Activated CD4-positive, alpha-beta T cell treated with anti-CD3 and anti-CD28 coated beads, Interleukin-2, Interleukin-4, amounts not matched to agents 100 ng/mL and 50 ng/mL, durations not matched to agents 16 hours and 8 hours (primary cell): ENCODE data around the gene COMP.
A peak's percentile ranks its signal among the peaks of the same experiment; 100 is the strongest.

Source experiments
- DNase-seq: peaks from one replicate; pipeline ENCODE4 v3.0.0-alpha.2; 2020; ENCODE audit warnings: low spot score

Gene COMP

DNA sequence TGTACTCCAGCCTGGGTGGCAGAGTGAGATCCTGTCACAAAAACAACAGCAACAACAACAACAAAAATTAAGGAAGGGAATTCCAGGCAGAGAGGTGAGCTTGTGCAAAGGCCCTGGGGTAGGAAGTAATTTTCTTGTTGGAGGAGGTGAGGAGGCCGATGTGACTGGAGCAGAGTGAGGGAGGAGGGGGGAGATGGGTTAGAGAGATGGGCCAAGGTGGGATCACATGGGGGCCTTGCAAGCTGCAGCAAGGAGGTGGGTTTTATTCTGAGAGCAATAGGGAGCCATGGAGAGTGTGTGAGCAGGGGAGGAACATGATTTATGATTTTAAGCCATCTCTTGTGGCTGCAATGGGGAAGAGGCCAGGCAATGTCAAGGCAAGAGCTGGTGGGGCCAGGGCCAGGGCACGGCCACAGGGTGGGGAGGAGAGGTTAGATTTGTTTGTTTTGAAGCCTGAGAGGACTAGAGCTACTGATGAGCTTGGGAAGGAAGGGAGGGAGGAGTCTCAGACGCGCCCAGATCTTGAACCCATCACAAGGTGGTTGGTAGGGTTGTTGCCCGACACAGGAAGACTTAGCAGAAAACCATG is 12.5 kb upstream of the COMP start:
- DNase-seq = no peak

DNA sequence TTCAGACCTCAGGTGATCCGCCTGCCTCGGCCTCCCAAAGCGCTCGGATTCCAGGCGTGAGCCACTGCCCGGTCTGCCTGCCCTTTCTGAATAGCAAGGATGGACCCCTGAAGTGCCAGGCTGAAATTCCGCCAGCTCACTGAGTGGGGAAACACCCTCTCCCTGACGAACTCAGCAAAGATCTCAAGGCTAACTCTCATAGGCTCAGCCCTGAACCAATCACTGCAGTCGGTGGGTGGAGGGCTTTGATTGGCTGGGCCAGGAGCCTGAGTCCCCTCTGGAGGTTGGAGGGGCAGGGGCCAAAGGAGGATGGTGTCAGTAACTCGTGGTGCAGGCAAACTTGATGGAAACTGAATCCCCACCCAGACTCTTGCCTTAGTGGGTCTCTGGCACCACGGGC is 11.2 kb upstream of the COMP start:
- DNase-seq = no peak

DNA sequence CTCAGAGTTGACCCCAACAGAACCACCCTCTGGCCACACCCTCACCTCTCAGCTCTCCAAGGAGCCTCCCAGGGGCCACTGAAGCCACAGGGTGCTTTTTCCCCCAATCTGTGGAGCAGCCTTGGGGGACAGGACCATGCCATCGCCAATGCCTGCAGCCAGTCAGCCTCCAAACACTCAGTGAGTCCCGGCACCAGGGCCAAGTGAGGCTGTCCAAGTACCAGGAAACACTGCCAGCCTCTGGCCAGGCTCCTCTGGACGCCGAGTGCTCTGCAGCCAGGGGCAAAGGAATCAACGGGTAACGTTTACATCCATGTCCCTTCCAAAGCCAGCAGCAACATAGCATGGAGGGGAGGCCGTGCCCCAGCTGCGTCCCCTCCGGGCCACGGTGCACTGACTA is 9.5 kb upstream of the COMP start:
- DNase-seq = no peak

DNA sequence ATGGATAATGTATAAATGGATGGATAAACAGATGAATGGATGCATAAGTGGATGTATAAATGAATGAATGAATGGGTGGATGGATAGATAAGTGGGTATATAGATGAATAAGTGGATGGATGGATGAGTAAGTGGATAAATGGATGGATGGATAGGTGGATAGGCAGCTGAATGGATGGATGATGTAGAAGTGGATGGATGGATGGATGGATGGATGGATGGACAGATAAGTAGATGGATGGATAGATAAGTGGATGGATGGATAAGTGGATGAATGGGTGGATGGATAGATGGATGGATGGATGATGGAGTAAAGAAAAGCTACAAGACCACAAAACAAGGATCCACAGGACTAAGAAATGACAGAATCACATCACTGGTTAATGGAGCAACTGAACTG is 9.0 kb upstream of the COMP start:
- no peak for DNase-seq

DNA sequence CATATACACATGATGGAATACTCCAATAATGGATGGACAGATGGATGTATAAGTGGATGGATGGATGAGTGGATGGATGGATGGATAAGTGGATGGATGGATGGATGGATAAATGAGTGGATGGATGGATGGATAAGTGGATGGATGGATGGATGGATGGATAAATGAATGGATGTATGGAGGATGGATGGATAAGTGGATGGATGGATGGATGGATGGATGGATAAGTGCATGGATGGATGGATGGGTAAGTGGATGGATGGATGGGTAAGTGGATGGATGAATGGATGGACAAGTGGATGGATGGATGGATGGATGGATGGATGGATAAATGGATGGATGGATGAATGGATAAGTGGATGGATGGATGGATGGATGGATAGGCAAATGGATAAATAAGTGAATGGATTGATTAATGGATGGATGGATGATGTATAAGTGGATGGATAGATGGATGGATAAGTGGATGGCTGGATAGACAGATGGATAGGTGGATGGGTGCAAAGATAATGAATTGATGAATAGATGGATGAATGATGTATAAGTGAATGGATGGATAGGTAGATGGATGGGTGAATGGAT is 8.4 kb upstream of the COMP start:
- DNase-seq = no peak

DNA sequence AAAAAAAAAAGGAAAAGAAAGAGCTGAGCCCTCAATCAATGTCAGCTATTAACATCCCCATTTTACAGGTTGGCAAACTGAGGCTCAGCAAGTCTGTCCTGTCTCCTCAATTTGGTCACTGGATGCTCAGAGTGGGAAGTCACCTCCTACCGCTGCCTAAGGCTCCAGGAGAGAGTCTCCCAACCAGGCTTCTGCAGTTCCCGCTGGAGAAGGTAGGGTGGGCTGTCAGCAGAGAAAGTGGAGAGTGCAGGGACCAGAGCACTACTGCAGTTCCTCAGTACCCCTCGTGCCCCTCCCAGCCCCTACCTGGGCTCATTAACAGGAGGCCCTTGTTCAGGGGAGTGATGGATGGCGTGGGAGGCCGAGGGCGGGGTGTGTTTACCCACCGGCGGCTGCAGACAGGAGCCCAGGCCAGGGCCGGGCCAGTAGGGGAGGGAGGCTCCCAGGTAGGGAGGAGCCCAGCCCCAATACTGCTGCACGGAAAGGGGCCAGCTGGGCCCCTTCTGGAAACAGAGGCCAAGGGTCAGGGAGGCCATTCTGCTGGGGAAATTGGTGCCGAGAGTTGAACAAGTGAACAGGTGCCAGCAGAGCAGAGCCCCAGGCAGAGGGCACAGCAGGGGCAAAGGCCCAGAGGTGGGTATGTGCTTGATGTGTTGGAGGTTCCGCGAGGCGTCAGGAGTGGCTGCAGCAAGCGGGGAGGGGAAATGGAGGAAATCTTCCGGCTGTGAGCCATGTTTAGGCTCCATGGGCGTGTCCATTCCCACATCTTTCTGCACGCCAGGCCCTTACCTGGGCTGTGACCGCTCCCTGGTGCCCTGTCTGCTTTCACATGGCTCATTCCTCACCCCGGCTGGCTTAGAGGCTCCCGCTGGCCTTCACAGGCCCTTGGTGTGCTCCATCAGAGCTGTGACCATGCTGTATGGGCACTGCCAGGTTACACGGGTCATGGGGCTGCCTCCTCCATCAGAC is 7.6 kb upstream of the COMP start:
- no peak for DNase-seq

DNA sequence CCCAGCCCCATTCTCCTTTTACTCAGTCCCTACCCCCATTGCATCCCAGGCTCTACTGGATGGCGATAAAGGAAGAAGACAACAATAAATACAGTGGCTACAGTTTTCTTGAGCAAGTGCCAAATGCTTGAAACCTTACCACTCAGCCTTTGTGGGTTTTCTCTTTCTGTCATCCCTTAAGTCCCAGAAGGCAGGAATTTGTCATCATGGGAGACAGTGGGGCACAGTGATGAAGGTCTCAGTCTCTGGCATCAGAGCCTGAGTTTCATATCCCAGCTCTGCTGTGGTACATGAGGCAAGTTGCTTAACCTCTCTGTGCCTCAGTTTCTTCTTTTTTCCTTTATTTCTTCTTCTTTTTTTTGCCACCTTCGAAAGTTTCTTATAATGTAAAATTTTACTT is 5.1 kb upstream of the COMP start:
- no peak for DNase-seq

DNA sequence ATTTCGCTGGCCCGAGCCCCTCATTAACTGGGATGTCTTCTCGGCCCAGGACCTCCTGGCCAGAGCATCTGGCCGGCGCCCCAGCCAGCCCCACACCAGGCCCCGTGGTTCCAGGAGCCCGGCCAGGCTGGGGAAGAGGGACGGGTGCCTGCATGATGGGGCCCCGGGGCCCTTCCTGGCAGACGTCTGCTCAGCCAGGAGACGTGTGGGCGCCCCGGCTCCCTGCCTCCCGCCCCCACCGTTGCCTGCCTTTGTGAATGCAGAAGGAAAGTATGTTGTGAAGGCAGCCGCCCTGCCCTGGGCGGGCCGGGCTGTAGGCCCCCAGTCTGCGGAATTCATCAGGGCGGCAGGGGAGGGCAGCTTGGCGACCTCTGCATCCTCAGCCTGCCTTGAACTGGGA is 4.4 kb upstream of the COMP start:
- no peak for DNase-seq

DNA sequence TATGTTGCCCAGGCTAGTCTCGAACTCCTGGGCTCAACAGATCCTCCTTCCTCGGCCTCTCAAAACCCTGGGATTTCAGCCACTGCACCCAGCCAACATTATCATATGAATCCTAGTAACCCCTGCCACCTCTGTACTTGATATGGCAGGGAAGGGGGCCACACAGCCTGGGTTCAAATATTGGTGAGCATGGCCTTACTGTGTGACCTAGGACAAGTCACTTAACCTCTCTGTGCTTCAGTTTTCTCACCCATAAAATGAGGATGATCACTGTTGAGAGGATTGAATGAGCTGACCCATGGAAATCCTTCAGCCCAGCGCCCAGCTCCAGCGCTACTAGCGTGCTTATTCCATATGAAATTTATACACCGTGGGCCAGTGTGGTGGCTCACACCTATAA is 3.6 kb upstream of the COMP start:
- no peak for DNase-seq

DNA sequence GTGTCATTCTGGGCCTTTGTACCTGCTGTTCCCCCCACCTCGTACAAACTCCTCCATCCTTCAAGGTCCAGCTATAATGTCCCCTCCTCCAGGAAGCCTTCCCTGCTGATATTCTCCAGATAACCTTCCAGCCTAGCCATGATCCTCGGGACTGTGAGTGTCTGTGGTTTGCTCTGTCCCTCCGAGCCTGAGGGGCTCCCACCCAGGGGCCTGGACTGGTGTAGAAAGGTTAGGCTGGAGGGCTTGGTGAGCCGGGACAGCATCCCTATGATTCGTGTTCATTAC is 2.9 kb upstream of the COMP start:
- DNase-seq = no peak

DNA sequence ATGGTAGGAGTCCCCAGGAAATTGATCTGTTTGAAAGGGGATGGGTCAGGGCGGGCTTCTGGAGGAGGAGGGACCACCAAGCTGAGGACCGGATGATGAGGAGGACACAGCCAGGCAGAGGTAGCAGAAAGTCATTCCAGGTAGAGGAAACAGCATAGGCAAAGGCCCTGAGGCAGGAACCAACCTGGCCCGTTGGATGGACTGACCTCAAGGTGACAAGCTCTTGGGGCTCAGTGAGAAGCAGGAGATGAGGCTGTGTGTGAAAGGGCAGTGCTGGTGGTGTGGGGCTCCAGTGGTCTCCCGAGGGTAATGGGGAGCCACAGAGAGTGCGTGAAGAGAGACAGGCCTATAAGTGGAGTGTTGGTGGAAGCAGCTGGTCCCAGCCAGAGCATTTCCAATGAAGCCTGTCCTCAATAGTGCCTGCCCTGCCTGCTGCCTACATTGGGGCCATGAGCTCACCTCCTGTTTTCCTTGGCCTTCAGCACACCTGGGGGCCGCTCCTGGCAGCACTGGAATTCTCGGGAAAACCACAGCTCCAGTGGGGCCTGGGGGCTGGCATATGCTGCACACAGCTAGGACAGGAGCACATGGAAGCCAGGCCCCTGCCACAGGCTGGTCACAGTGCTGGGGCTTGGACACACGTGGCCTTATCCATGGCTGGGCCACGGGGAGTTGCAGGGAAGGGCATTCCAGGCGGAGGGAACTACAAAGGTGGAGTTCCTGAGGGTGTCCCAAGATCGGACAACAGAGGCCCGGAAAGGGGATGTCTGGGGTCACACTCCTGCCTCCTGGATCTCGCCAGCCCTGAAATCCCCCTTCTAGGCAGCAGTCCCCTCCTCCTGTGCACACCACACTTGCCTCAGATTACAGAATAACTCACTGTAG is 2.3 kb upstream of the COMP start:
- no peak for DNase-seq

DNA sequence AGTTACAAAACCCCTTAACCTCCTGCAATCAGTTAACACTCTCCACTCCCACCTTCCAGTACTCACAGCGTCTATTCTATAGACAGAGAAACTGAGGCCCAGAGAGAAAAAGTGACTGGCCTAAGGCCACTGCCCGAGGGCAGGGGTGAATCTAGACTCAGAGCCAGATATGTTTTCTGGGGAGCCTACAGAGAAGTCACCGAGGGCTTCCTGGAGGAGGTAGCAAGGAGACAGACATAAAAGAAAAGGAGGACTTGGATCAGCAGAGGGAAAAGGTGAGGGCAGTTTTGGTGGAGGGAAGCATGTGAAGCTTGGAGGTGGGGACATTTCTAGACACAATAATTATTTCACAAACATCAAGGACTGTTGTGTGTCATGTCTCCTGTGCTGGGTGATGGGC is 1.6 kb upstream of the COMP start:
- DNase-seq = no peak

DNA sequence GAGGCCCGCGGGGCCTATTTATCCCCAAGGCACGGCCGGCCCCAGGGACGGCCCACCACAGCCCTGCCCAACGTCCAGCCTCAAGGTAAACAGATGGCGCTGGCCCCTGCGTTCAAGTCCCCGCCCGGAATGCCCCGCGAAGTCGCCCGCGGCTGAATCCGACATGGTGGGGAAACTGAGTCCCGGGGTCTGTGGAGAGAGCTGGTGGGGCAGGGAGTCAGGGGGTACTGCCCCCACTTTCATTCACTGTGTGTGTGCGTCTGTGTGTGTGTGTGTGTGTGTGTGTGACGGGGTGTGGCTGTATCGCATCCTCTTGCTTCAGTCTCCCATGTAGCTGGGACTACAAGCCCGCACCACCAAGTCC is 192 bp upstream of the COMP start:
- DNase-seq = no peak

DNA sequence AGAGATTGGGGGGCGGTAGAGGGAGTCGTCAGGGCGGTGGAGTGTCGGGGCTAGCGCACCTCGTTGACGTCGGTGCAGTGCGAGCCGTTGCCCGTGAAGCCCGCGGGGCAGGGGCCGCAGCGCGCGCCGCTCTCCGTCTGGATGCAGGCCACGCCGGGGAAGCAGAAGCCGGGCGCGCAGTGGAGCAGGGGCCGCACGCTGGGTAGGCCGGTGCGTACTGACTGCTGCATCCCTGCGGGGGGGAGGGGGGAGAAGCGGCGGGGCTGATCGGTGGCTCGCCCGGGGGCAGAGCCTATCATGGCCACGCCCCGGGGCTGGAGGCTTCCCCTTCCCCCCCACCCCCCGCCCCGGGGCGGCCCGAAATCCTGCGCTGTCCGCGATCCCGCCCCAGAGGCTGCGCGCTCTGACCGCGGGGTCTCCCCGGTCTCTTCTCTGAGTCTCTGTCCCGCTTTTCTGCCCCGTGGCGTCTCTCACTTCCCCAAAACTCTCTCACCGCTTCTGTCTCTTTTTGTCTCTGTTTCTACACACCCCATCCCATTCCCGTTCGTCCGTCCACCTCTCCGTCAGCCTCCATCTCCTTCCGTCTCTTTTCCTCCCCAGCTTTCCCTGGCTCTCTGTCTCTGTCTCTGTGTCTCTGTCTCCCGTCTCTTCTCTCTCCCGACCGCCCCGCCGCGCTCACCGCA is 1.1 kb downstream of the COMP start:
- no peak for DNase-seq

DNA sequence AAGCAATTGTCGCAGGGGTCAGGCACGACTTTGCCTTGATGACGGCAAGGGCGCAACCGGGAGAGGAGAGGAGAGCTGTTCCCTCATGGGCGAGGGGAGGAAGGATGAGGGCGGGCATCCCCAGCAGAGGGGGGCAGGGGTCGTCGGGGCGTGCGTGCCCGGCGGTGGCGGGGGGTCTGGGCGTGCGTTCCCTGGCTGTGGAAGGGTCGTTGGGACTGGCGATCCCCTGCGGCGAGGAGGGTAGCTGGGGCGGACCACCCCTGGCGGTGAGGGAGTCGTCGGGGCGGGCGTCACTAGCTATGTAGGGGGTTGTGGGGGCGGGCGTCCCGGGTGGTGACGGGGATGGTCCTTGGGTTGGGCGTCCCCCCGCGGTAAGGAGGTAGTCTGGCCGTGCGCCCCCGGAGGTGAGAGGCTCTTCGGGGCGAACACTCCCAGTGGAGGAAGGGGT is 1.7 kb downstream of the COMP start:
- no peak for DNase-seq

DNA sequence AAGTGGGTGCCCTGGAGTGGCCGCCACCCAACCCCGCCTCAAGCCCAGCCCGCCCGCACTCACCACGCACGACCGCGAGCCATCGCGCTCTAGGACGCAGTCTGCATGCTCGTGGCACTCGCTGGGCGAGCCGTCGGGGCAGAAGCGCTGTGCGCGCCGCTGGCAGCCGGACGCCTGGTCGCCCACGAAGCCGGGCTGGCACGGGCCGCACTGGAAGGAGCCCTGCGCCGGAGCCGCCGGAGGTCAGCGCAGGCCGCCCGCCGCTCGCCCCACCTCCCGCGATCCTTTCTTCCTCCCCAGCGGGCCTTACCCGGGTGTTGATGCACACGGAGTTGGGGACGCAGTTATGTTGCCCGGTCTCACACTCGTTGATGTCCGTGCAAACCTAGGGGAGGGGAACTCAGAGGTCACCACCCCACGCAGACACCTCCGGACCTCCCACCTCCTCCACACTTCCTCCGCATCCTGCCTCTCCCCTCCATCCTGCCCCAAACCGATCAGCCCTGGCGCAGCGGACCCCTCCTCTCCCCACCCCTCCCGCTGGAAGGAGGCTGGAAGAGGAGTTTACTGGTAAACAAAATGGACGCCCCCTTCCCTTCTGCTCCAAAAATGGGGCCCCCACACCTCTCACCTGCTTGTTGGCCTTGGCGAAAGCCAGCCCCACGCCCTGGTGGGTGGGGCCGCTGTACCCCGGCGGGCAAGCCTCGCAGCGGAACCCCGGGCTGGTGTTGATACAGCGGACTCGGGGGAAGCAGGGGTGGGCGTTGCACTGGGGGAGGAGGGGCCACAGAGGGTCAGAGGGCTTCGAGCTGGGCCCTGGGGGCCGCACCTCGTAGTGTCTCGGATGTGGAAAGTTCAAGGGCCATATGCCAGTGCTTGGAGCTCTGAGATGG is 2.3 kb downstream of the COMP start:
- no peak for DNase-seq

DNA sequence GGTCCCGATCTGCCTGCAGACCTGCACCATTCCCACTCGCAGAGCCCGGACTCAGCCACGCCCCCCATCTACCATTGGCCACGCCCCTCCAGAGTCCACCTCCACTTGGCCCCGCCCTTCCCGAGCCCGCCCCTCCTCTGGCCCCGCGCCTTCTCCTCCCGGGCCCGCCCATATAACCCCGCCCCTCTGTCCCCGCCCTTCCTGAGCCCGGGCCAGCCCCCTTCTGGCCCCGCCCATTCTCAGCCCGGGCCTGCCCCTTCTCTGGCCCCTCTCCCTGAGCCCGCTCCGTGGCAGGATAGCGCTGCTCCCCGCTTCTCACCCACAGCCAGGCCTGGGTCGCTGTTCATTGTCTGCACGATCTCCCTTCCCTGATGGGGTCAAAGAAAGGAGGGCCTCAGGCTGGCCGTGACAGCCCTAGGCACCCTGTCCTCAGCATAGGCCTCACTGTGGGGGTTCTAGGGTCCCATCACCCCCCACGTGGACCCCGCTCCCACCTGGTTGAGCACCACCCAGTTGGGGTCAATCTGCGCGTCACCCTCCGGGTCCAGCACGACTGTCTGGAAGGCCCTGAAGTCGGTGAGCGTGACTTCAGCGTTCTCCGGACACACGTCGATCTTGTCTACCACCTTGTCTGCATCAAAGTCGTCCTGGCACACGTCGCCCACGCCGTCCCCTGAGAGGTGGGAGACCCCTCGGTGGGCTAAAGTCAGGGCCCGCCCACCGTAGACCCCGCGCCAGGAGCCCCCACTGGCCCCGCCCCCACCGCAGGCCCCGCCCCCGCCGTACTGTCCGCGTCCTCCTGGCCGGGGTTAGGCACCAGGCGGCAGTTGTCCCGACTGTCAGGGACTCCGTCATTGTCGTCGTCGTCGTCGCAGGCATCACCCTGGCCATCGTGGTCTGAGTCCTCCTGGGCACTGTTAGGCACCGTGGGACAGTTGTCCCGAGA is 5.7 kb downstream of the COMP start:
- DNase-seq = peak; percentile 77

DNA sequence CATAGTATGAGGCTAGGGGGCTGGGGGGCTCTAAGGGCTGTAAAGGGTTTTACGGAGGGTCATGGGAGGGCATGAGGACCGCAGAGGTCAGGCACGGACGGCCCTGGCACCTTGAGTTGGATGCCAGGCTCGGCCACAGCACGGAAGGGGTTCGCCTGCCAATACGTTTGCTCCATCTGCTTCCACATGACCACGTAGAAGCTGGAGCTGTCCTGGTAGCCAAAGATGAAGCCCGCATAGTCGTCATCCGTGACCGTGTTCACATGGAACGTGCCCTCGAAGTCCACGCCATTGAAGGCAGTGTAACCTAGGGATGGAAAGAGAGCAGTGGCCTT is 6.4 kb downstream of the COMP start:
- DNase-seq = no peak

DNA sequence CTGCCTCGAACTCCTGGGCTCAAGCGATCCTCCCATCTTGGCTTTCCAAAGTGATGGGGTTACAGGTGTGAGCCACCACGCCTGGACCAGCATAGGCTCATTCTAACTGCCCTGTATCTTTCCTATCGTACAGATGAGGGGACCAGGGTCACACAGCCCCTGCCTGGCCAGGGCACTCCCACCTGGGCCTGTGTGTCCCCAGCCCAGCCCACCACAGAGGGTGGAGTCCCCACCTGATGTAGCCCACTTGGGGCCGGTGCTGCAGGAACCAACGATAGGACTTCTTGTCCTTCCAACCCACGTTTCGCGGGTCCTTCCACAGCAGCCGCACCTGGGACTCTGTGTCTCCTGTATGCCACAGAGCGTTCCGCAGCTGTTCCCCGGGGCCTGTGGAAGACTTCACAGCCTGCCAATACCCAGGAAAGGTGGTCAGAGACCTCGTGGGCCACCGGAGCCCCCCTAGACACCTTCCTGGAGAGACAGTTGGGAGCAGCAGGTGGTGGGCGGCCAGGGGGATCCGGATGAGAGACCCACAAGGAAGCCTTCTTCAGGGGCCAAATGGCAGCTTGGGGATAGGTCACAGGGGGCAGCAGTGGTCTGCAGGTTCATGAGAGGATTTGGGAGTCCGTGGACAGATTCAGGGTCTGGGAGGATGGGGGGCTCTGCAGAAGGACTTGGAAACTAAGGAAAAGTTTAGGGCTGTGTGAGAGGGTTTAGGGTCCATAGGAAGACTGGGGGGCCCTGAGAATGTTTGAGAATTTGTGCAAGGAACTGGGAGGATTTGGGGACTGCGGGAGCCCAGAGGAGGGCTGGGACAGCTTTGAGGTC is 6.9 kb downstream of the COMP start:
- no peak for DNase-seq
